Neural progenitor cell (in vitro differentiated cells): ENCODE measurements around the gene OR5V1.

Experiments used
- CTCF ChIP-seq: fragments of 200-600 bp; sonication (generic); IDR thresholded peaks from 2 replicates; pipeline ENCODE4 v1.5.1; 2017; ENCODE audit warnings: antibody characterized with exemption, mild to moderate bottlenecking
- EZH2 ChIP-seq: fragments of 200-600 bp; sonication (generic); IDR thresholded peaks from 2 replicates; pipeline ENCODE4 v1.6.1; 2017; ENCODE audit warnings: antibody characterized with exemption, mild to moderate bottlenecking, moderate library complexity
- EZH2phosphoT487 ChIP-seq: fragments of 200-600 bp; sonication (generic); IDR thresholded peaks from 2 replicates; pipeline ENCODE4 v1.6.1; 2017; ENCODE audit warnings: antibody characterized with exemption

GRCh38 chr6:29403801-29404200 is 35.1 kb upstream of the OR5V1 start:
- TF ChIP-seq CTCF (no peak), EZH2 (no peak), EZH2phosphoT487 (no peak)
